GM18858 (cell line): ENCODE data around the gene EXOC8.
A peak's percentile ranks its signal among the peaks of the same experiment; 100 is the strongest.

ENCODE experiments used
- ATAC-seq: cut with Tn5 transposase; IDR thresholded peaks from one replicate; pipeline ENCODE4 v1.9.1; 2021; ENCODE audit not compliant: unreplicated experiment

EXOC8 gene

GRCh38 chr1:231337472-231338269 lies at the start of gene EXOC8:
TSS of gene EXOC8 (minus strand) at chr1:231337852. CDS start at chr1:231337745, 107 bp downstream.
- ATAC-seq = peak; percentile 58

GRCh38 chr1:231386466-231386865 lies 48.8 kb upstream of the EXOC8 start:
- no peak for ATAC-seq

GRCh38 chr1:231385416-231385748 lies 47.7 kb upstream of the EXOC8 start:
- no peak for ATAC-seq

- ATAC-seq = no peak
These were observed 47.2 kb upstream of the EXOC8 start for GRCh38 chr1:231384696-231385415.

GRCh38 chr1:231383159-231383860 lies 45.7 kb upstream of the EXOC8 start:
- ATAC-seq = no peak

- no peak for ATAC-seq
These were observed 44.8 kb upstream of the EXOC8 start for GRCh38 chr1:231382426-231382825.

- ATAC-seq = no peak
These were observed 44.1 kb upstream of the EXOC8 start for GRCh38 chr1:231381729-231382128.

- no peak for ATAC-seq
These were observed 39.4 kb upstream of the EXOC8 start for GRCh38 chr1:231376875-231377549.

GRCh38 chr1:231376101-231376500 lies 38.4 kb upstream of the EXOC8 start:
- ATAC-seq = no peak

GRCh38 chr1:231374394-231374793 lies 36.7 kb upstream of the EXOC8 start:
- ATAC-seq = no peak

GRCh38 chr1:231372501-231372900 lies 34.8 kb upstream of the EXOC8 start:
- ATAC-seq = no peak

- ATAC-seq = no peak
These were observed 31.6 kb upstream of the EXOC8 start for GRCh38 chr1:231369282-231369681.

- ATAC-seq = no peak
These were observed 26.5 kb upstream of the EXOC8 start for GRCh38 chr1:231364192-231364591.

- ATAC-seq = no peak
These were observed 26.0 kb upstream of the EXOC8 start for GRCh38 chr1:231363624-231364023.

- no peak for ATAC-seq
These were observed 24.7 kb upstream of the EXOC8 start for GRCh38 chr1:231362325-231362724.

GRCh38 chr1:231359113-231359512 lies 21.5 kb upstream of the EXOC8 start:
- ATAC-seq = no peak

- peak; percentile 66 for ATAC-seq
These were observed 20.2 kb upstream of the EXOC8 start for GRCh38 chr1:231357831-231358354.

- ATAC-seq = no peak
These were observed 19.6 kb upstream of the EXOC8 start for GRCh38 chr1:231357187-231357772.

- no peak for ATAC-seq
These were observed 17.5 kb upstream of the EXOC8 start for GRCh38 chr1:231355171-231355570.

- ATAC-seq = no peak
These were observed 16.8 kb upstream of the EXOC8 start for GRCh38 chr1:231354330-231355020.
